Measurements from ENCODE around the gene PDE7B. TPM values are rescaled to one million over a fixed set of nuclear protein-coding genes. Genes with fewer than 3 reads are reported as not detected.

PDE7B gene
- total RNA-seq, 1 experiment from 2014 or later = not detected

DNA sequence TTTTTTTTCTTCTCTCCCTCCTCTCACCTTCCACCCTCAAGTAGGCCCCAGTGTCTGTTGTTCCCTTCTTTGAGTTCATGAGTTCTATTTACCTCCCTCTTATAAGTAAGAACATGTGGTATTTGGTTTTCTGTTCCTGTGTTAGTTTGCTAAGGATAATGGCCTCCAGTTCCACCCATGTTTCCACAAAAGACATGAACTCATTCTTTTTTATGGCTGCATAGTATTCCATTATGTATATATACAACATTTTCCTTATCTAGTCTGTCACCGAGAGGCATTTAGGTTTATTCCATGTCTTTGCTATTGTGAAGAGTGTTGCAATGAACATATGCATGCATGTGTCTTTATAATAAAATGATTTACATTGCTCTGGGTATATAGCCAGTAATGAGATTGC, 147.9 kb downstream of the PDE7B start:
- CTCF ChIA-PET = no interaction called here
- no peak for TF ChIP-seq EZH2 (IDR thresholded peaks at IDR 0.05; ENCODE audit: borderline replicate concordance, low read depth, low read length, poor library complexity, severe bottlenecking)
- TF ChIP-seq, protein P1, sequence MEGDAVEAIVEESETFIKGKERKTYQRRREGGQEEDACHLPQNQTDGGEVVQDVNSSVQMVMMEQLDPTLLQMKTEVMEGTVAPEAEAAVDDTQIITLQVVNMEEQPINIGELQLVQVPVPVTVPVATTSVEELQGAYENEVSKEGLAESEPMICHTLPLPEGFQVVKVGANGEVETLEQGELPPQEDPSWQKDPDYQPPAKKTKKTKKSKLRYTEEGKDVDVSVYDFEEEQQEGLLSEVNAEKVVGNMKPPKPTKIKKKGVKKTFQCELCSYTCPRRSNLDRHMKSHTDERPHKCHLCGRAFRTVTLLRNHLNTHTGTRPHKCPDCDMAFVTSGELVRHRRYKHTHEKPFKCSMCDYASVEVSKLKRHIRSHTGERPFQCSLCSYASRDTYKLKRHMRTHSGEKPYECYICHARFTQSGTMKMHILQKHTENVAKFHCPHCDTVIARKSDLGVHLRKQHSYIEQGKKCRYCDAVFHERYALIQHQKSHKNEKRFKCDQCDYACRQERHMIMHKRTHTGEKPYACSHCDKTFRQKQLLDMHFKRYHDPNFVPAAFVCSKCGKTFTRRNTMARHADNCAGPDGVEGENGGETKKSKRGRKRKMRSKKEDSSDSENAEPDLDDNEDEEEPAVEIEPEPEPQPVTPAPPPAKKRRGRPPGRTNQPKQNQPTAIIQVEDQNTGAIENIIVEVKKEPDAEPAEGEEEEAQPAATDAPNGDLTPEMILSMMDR (conservative IDR thresholded peaks at IDR 0.05; ENCODE audit: low read depth, low read length) = no peak
- BruUV-seq (replicated peaks) = no TSS peak

DNA sequence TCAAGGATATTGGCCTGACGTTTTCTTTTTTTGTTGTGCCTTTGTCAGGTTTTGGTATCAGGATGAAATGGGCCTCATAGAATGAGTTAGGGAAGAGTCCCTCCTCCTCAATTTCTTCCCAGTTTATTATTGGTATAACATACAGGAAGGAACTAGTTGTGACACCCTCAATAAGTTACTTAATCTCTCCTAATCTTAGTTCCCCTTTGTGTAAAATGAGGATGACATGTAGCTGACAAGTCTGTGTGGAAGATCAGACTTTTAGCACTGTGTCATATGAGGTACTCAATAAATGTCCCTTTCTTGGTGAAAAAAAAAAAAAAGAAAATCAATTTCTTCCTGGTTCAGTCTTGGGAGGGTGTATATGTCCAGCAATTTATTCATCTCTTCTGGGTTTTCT, 155.8 kb downstream of the PDE7B start:
- Histone ChIP-seq H3K27me3 (replicated peaks; ENCODE audit: insufficient read depth, low read depth, low read length, poor library complexity) (no peaks in the 10 kb centered on the region), H3K36me3 (ENCODE audit: insufficient read depth, low read length, poor library complexity, severe bottlenecking) (no peaks in the 10 kb centered on the region), H3K9me3 (ENCODE audit: low read depth, low read length, poor library complexity, severe bottlenecking) (no peaks in the 10 kb centered on the region), H3K27ac (ENCODE audit: low read depth, low read length, poor library complexity, severe bottlenecking) (no peak overlapping the region), H3K4me1 (ENCODE audit: insufficient read depth, low read length, poor library complexity, severe bottlenecking) (no peaks in the 10 kb centered on the region), H3K4me3 (ENCODE audit: low read depth, low read length, poor library complexity, severe bottlenecking) (no peak overlapping the region)
- POLR2A ChIA-PET (ENCODE audit: low non-redundant PET) = no interaction called here
- DNase-seq (ENCODE audit: low spot score) = no peak
- CTCF ChIA-PET = no interaction called here
- no TSS peak for BruUV-seq (replicated peaks)
- intact Hi-C loops (cut with micrococcal nuclease; ENCODE audit: unreplicated experiment) = no loop called here
- TF ChIP-seq, protein P1 (conservative IDR thresholded peaks at IDR 0.05; ENCODE audit: low read depth, low read length) = no peak
- no peak for TF ChIP-seq EZH2 (IDR thresholded peaks at IDR 0.05; ENCODE audit: borderline replicate concordance, low read depth, low read length, poor library complexity, severe bottlenecking)

More for the DNA sequence above, 147.9 kb downstream of the PDE7B start:
- Histone ChIP-seq H3K4me1 (ENCODE audit: insufficient read depth, low read length, poor library complexity, severe bottlenecking) (no peaks in the 10 kb centered on the region), H3K9me3 (ENCODE audit: low read depth, low read length, poor library complexity, severe bottlenecking) (no peaks in the 10 kb centered on the region), H3K36me3 (ENCODE audit: insufficient read depth, low read length, poor library complexity, severe bottlenecking) (no peaks in the 10 kb centered on the region), H3K27ac (ENCODE audit: low read depth, low read length, poor library complexity, severe bottlenecking) (no peak overlapping the region), H3K27me3 (replicated peaks; ENCODE audit: insufficient read depth, low read depth, low read length, poor library complexity) (peaks cover 18% of the 10 kb centered on the region), H3K4me3 (ENCODE audit: low read depth, low read length, poor library complexity, severe bottlenecking) (no peak overlapping the region)
- intact Hi-C loops (cut with micrococcal nuclease; ENCODE audit: unreplicated experiment) = no loop called here
- POLR2A ChIA-PET (ENCODE audit: low non-redundant PET) = no interaction called here
- no peak for DNase-seq (ENCODE audit: low spot score)

DNA sequence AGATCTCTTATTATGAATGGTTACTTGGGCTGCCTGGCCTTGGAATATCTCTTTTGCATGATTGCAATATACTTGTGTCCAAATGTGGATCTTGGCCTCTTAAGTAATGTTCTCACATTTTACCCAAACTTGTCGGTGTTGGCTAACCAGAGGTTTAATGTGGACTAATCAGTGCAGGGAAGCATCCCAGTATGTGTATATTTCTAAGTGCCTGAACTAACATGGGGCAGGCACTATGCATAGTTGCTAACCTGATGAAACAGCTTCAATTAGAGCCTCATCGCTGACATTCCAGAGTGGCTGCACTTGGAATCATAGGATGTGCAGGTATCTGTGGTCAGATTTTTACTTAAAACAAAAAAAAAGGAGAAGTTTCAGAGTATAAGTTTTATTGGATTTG, 160.0 kb downstream of the PDE7B start:
- intact Hi-C loops (cut with micrococcal nuclease; ENCODE audit: unreplicated experiment) = no loop called here
- Histone ChIP-seq H3K36me3 (ENCODE audit: insufficient read depth, low read length, poor library complexity, severe bottlenecking) (no peaks in the 10 kb centered on the region), H3K27ac (ENCODE audit: low read depth, low read length, poor library complexity, severe bottlenecking) (no peak overlapping the region), H3K4me1 (ENCODE audit: insufficient read depth, low read length, poor library complexity, severe bottlenecking) (peaks cover 4% of the 10 kb centered on the region), H3K27me3 (replicated peaks; ENCODE audit: insufficient read depth, low read depth, low read length, poor library complexity) (no peaks in the 10 kb centered on the region), H3K9me3 (ENCODE audit: low read depth, low read length, poor library complexity, severe bottlenecking) (no peaks in the 10 kb centered on the region), H3K4me3 (ENCODE audit: low read depth, low read length, poor library complexity, severe bottlenecking) (no peak overlapping the region)
- no TSS peak for BruUV-seq (replicated peaks)
- TF ChIP-seq, protein P1 (conservative IDR thresholded peaks at IDR 0.05; ENCODE audit: low read depth, low read length) = no peak
- no peak for TF ChIP-seq EZH2 (IDR thresholded peaks at IDR 0.05; ENCODE audit: borderline replicate concordance, low read depth, low read length, poor library complexity, severe bottlenecking)
- POLR2A ChIA-PET (ENCODE audit: low non-redundant PET) = no interaction called here
- DNase-seq (ENCODE audit: low spot score) = no peak
- CTCF ChIA-PET = no interaction called here

Data from A673 (cell line).